AG09319 (cell line): ENCODE measurements around the gene STAM.

Source experiments
- DNase-seq: peaks from one replicate; pipeline ENCODE4 v3.0.0-alpha.2; 2010; ENCODE audit warnings: low read depth; ENCODE audit errors: extremely low read depth
- CTCF ChIP-seq: IDR thresholded peaks from 2 replicates; pipeline ENCODE4 v1.5.1; 2011; ENCODE audit warnings: low read depth, mild to moderate bottlenecking, inconsistent platforms, low read length, moderate library complexity

The STAM gene

GRCh38 chr10:17643755-17644484 is at the start of gene STAM:
Gene STAM (plus strand): TSS chr10:17644151. CDS start chr10:17644340, 189 bp downstream.
- DNase-seq, result peak; percentile 80

DNA sequence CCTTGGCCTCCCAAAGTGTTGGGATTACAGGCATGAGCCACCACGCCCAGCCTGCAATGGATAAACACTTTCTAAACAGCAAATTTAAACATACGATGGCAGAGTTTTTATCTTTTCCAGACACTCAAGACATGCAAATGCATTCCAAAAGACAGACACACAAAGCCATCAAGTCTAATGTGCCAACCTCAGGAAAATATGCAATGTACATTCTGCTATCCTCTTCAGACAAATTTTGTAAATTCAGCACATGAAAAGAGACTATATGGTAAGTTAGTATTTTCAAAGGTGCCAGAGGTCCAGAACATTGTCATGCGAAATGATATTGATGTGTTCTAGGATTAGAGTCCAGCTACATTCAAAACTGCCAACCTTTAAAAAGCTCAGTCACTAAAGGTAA is 46.6 kb upstream of the STAM start:
- TF ChIP-seq CTCF, result no peak
- DNase-seq, result no peak

More at GRCh38 chr10:17643755-17644484, at the start of gene STAM:
- no peak for TF ChIP-seq CTCF

- peak; percentile 18 for TF ChIP-seq CTCF
- DNase-seq, result no peak
These were observed 44.9 kb upstream of the STAM start for GRCh38 chr10:17599089-17599488.

DNA sequence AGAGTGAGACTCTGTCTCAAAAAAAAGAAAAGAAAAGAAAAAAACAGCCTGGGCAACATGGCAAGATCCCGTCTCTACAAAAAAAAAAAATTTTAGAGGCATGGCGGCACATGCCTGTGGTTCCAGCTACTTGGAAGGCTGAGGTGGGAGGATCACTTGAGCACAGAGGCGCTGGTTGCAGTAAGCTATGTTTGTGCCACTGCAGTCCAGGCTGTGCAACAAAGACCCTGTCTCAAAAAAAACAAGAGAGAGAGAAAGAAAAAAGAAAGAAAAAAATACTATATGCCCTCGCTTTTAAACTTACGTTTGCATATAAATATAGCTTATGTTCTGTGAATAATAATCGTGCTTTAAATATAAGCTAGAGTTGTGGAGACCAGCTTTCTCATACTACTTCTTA is 38.0 kb upstream of the STAM start:
- DNase-seq, result no peak
- no peak for TF ChIP-seq CTCF

DNA sequence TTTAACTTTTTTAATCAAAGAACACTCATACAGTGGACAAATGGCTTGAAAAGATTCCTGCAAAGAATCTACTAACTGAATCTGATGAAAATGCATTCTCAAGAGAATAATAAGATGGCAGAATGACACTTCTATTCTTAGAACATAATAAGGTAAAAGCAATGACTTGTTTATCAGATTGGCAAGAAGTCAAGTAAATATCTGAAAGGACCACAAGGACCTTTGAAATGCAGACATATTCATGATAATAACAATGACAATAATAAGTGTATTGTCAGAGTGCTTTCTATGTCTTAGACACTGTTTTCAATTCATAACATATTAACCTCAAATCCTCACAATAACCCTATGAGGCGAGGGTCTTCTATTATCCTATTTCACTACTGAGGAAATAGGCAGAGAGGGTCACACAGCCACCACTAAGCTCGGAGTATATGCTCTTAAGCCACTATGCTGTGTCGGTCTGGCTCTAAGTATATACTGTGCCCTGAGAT is 37.4 kb upstream of the STAM start:
- no peak for DNase-seq

GRCh38 chr10:17607060-17607459 is 36.9 kb upstream of the STAM start:
- DNase-seq, result no peak
- TF ChIP-seq CTCF, result no peak

More for the DNA sequence above, 37.4 kb upstream of the STAM start:
- TF ChIP-seq CTCF, result no peak

GRCh38 chr10:17607603-17608332 is 36.2 kb upstream of the STAM start:
- TF ChIP-seq CTCF, result peak; percentile 77

More at GRCh38 chr10:17607603-17608332, 36.2 kb upstream of the STAM start:
- no peak for DNase-seq
